Measurements from ENCODE around the gene MACO1. TPM values are rescaled to one million over a fixed set of nuclear protein-coding genes. Genes with fewer than 3 reads are reported as not detected.

The MACO1 gene
- total and polyA plus RNA-seq, 4 donors, result 15.3 to 23.2 (median 20.6) TPM

DNA sequence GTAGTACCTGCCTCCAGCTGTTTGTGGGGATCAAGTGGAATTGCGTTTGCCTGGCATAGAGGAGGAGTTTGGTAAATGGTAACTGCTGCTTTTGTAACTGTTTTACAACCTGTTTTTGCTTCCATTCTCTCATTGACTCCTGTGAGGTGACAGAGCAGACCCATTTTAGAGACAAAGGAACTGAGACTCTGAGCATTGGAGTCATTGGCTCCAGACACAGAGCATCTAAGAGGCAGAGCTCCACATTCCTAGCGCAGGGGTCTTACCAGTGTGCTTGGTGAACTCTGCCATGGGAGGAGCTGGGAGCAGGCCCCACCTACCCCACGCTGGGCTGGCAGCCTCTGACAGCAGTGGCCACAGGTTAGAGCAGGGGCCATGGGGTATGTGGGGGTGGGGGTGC lies 115.1 kb downstream of the MACO1 start:
- Histone ChIP-seq H3K36me3 (ENCODE audit: control insufficient read depth in 4 of 4, insufficient read depth in 3 of 4, low read depth in 1 of 4, low read length in 3 of 4) (no peaks in the 10 kb centered on the region), H3K9ac (ENCODE audit: low read depth in 1 of 2, low read length in 2 of 2) (no peak overlapping the region), H3K4me3 (ENCODE audit: low read depth in 1 of 3, low read length in 3 of 3) (no peak overlapping the region), H3K9me3 (ENCODE audit: control insufficient read depth in 4 of 4, low read length in 3 of 4) (no peaks in the 10 kb centered on the region), H3K4me1 (ENCODE audit: control insufficient read depth in 4 of 4, insufficient read depth in 4 of 4, low read length in 3 of 4) (peaks cover 14 to 40% (median 27%) of the 10 kb centered on the region in 4 donors), H3K27me3 (ENCODE audit: control insufficient read depth in 4 of 4, insufficient read depth in 4 of 4, low read length in 3 of 4) (no peaks in the 10 kb centered on the region), H3K27ac (ENCODE audit: low read depth in 1 of 2, low read length in 2 of 2) (no peak overlapping the region)
- no peak for TF ChIP-seq TAF1 (conservative IDR thresholded peaks at IDR 0.05)
- TF ChIP-seq, protein P1, sequence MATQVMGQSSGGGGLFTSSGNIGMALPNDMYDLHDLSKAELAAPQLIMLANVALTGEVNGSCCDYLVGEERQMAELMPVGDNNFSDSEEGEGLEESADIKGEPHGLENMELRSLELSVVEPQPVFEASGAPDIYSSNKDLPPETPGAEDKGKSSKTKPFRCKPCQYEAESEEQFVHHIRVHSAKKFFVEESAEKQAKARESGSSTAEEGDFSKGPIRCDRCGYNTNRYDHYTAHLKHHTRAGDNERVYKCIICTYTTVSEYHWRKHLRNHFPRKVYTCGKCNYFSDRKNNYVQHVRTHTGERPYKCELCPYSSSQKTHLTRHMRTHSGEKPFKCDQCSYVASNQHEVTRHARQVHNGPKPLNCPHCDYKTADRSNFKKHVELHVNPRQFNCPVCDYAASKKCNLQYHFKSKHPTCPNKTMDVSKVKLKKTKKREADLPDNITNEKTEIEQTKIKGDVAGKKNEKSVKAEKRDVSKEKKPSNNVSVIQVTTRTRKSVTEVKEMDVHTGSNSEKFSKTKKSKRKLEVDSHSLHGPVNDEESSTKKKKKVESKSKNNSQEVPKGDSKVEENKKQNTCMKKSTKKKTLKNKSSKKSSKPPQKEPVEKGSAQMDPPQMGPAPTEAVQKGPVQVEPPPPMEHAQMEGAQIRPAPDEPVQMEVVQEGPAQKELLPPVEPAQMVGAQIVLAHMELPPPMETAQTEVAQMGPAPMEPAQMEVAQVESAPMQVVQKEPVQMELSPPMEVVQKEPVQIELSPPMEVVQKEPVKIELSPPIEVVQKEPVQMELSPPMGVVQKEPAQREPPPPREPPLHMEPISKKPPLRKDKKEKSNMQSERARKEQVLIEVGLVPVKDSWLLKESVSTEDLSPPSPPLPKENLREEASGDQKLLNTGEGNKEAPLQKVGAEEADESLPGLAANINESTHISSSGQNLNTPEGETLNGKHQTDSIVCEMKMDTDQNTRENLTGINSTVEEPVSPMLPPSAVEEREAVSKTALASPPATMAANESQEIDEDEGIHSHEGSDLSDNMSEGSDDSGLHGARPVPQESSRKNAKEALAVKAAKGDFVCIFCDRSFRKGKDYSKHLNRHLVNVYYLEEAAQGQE (IDR thresholded peaks at IDR 0.05), result no peak
- TF ChIP-seq YY1 (IDR thresholded peaks at IDR 0.05), result no peak
- no peak for TF ChIP-seq GABPA (IDR thresholded peaks at IDR 0.05 in 1 of 2, conservative IDR thresholded peaks at IDR 0.05 in 1 of 2)
- TF ChIP-seq SP1 (IDR thresholded peaks at IDR 0.05), result no peak
- TF ChIP-seq HNF4G (IDR thresholded peaks at IDR 0.05), result no peak
- no peak for TF ChIP-seq JUND (IDR thresholded peaks at IDR 0.05)
- no peak for TF ChIP-seq FOXA1 (IDR thresholded peaks at IDR 0.05)
- no peak for TF ChIP-seq ATF3 (IDR thresholded peaks at IDR 0.05)
- TF ChIP-seq RXRA (IDR thresholded peaks at IDR 0.05), result no peak
- TF ChIP-seq MAX (IDR thresholded peaks at IDR 0.05), result no peak
- TF ChIP-seq FOXA2 (IDR thresholded peaks at IDR 0.05), result no peak
- TF ChIP-seq NR2F2 (IDR thresholded peaks at IDR 0.05), result no peak
- no peak for TF ChIP-seq EGR1 (IDR thresholded peaks at IDR 0.05; ENCODE audit: low read depth in 2 of 2)
- WGBS, result 80% methylated on average over 3 of the region's 3 CpGs
- DNase-seq (ENCODE audit: low spot score), result no peak

DNA sequence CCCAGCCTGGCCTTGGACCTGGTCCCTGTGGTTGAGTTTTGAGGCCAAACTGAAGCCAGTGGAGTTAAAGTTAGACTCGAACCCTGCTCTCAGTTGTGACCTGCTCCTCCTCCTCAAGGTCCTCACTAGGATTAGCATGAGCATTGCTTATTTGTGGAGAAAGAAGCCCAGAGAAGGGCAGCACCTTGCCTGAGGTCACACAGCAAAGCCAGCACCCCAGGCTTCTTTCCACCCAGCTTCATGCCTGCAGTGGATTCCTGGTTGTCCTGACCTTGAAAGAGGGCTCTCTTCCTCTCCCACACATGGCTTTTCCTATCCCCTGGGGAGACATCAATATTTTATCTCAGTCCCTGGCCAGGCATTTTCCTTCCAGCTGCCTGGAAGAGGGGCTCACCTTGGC lies 115.5 kb downstream of the MACO1 start:
- H3K27ac ChIP-seq (ENCODE audit: low read depth in 1 of 2, low read length in 2 of 2), result no peak overlapping the region
- no peak for DNase-seq (ENCODE audit: low spot score)
- TF ChIP-seq, protein P2, sequence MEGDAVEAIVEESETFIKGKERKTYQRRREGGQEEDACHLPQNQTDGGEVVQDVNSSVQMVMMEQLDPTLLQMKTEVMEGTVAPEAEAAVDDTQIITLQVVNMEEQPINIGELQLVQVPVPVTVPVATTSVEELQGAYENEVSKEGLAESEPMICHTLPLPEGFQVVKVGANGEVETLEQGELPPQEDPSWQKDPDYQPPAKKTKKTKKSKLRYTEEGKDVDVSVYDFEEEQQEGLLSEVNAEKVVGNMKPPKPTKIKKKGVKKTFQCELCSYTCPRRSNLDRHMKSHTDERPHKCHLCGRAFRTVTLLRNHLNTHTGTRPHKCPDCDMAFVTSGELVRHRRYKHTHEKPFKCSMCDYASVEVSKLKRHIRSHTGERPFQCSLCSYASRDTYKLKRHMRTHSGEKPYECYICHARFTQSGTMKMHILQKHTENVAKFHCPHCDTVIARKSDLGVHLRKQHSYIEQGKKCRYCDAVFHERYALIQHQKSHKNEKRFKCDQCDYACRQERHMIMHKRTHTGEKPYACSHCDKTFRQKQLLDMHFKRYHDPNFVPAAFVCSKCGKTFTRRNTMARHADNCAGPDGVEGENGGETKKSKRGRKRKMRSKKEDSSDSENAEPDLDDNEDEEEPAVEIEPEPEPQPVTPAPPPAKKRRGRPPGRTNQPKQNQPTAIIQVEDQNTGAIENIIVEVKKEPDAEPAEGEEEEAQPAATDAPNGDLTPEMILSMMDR (IDR thresholded peaks at IDR 0.05; ENCODE audit: low read depth, low read length, missing input control), result no peak
- TF ChIP-seq RXRA (IDR thresholded peaks at IDR 0.05) (no peak), HNF4G (IDR thresholded peaks at IDR 0.05) (no peak), NR2F2 (IDR thresholded peaks at IDR 0.05) (no peak), ZBTB33 (IDR thresholded peaks at IDR 0.05) (no peak), FOXA2 (IDR thresholded peaks at IDR 0.05) (no peak), HNF4A (conservative IDR thresholded peaks at IDR 0.05) (no peak), ATF3 (IDR thresholded peaks at IDR 0.05) (no peak), GABPA (IDR thresholded peaks at IDR 0.05 in 1 of 2, conservative IDR thresholded peaks at IDR 0.05 in 1 of 2) (no peak)
- TF ChIP-seq, protein P1 (IDR thresholded peaks at IDR 0.05), result no peak
- no peak overlapping the region for H3K4me3 ChIP-seq (ENCODE audit: low read depth in 1 of 3, low read length in 3 of 3)
- H3K36me3 ChIP-seq (ENCODE audit: control insufficient read depth in 4 of 4, insufficient read depth in 3 of 4, low read depth in 1 of 4, low read length in 3 of 4), result no peaks in the 10 kb centered on the region
- H3K4me1 ChIP-seq (ENCODE audit: control insufficient read depth in 4 of 4, insufficient read depth in 4 of 4, low read length in 3 of 4), result peaks cover 14 to 40% (median 28%) of the 10 kb centered on the region in 4 donors
- WGBS, result 65% methylated on average over 1 of the region's 1 CpG
- H3K9ac ChIP-seq (ENCODE audit: low read depth in 1 of 2, low read length in 2 of 2), result no peak overlapping the region
- no peaks in the 10 kb centered on the region for H3K27me3 ChIP-seq (ENCODE audit: control insufficient read depth in 4 of 4, insufficient read depth in 4 of 4, low read length in 3 of 4)
- no peaks in the 10 kb centered on the region for H3K9me3 ChIP-seq (ENCODE audit: control insufficient read depth in 4 of 4, low read length in 3 of 4)
